Right cardiac atrium (tissue), 5 donors: Measurements from ENCODE around the gene MRPL24. TPM values are rescaled to one million over a fixed set of nuclear protein-coding genes. Genes with fewer than 3 reads are reported as not detected.
A peak's percentile ranks its signal among the peaks of the same experiment; 100 is the strongest.

ENCODE experiments used
- ATAC-seq, 2 donors: fragments of 200-7000 bp; cut with Tn5 transposase; one replicate each; pipeline versions ENCODE4 v1.8.0 to v1.9.1; 2020; ENCODE audit warnings: moderate library complexity in 2 of 2, mild to moderate bottlenecking in 1 of 2
- DNase-seq, 3 donors: peaks; one replicate each; pipeline ENCODE4 v3.0.0-alpha.2; 2020
- H3K27ac ChIP-seq: one replicate; pipeline ENCODE4 v1.5.1; 2013; ENCODE audit warnings: mild to moderate bottlenecking, low read length, control low read depth, moderate library complexity
- H3K27me3 ChIP-seq: one replicate; pipeline ENCODE4 v1.6.1; 2013; ENCODE audit not compliant: control insufficient read depth, insufficient read depth
- H3K4me1 ChIP-seq: one replicate; pipeline ENCODE4 v1.6.1; 2013; ENCODE audit warnings: low read length; ENCODE audit not compliant: control insufficient read depth, insufficient read depth
- H3K4me3 ChIP-seq: one replicate; pipeline ENCODE4 v1.5.1; 2013; ENCODE audit warnings: low read length, control low read depth
- H3K9me3 ChIP-seq: one replicate; pipeline ENCODE4 v1.6.1; 2013; ENCODE audit warnings: low read length; ENCODE audit not compliant: control insufficient read depth
- WGBS: extraction: QIAGEN DNeasy Blood & Tissue Kit; methylation state at CpG from one replicate; pipeline ENCODE4 v1.1.7; 2013; 5-methylcytosine and 5-hydroxymethylcytosine counted together
- intact Hi-C, 4 donors: fragments of 100-400 bp; cut with DNase I; formaldehyde crosslinking; loops; one replicate each; pipeline versions ENCODE4 v1.11.0 to v1.14.0; 2022 to 2023
- long read RNA-seq, 4 donors: library from polyadenylated mRNA; unstranded; transcript quantifications; one replicate each; pipeline ENCODE4 v2.0.0, GENCODE V29; 2020 to 2021
- polyA plus RNA-seq: library from polyadenylated mRNA; stranded (reverse); fragments of 200-250 nt; gene quantifications from one replicate; pipeline ENCODE4 v1.2.3, GENCODE V29; 2013
- total RNA-seq, 4 donors: library from RNA; stranded (reverse); fragmentation: NEBNext Ultra II Directional; extraction: Animal tissue kit (Norgen Biotek cat#: 25700); gene quantifications; one replicate each; pipeline ENCODE4 v1.2.1, GENCODE V29; 2021
- donor health status: healthy with polysubstance abuse.
- donor health status: DM: no; HTN: yes; CAD: no.
- donor health status: DM: no; HTN: no; CAD: no.
- donor health status: DM: no; HTN: yes; CAD: no; lungs with severe emphysema.
- donor health status: DM: yes; HTN: yes; CAD: no.

MRPL24 gene
- total RNA-seq = 10 to 100 TPM; 63.4 to 88.5 (median 74.9) TPM
- polyA plus RNA-seq = 145 TPM
- long read RNA-seq, donor 1, transcript MRPL24-202 (6 exons, 883 nt) = major isoform, 27 of 49 reads
- long read RNA-seq, donor 1, transcript MRPL24-201 (6 exons, 883 nt) = minor isoform, 14 of 49 reads
- long read RNA-seq, donor 1, partial matches to known transcripts = 4 of 49 reads
- long read RNA-seq, donor 1, other reads (novel, unspliced or antisense) = 4 of 49 reads
- long read RNA-seq, donor 2, transcript MRPL24-202 (6 exons, 883 nt) = major isoform, 19 of 30 reads
- long read RNA-seq, donor 2, transcript MRPL24-201 (6 exons, 883 nt) = minor isoform, 7 of 30 reads
- long read RNA-seq, donor 2, partial matches to known transcripts = 1 of 30 reads
- long read RNA-seq, donor 2, other reads (novel, unspliced or antisense) = 0 of 30 reads
- long read RNA-seq, donor 3, transcript MRPL24-202 (6 exons, 883 nt) = major isoform, 17 of 32 reads
- long read RNA-seq, donor 3, transcript MRPL24-201 (6 exons, 883 nt) = minor isoform, 12 of 32 reads
- long read RNA-seq, donor 3, partial matches to known transcripts = 0 of 32 reads
- long read RNA-seq, donor 3, other reads (novel, unspliced or antisense) = 3 of 32 reads
- long read RNA-seq, donor 4, transcript MRPL24-201 (6 exons, 883 nt) = minor isoform, 10 of 28 reads
- long read RNA-seq, donor 4, transcript MRPL24-202 (6 exons, 883 nt) = major isoform, 16 of 28 reads
- long read RNA-seq, donor 4, partial matches to known transcripts = 0 of 28 reads
- long read RNA-seq, donor 4, other reads (novel, unspliced or antisense) = 2 of 28 reads

GRCh38 chr1:156740741-156741480 lies at the start of gene MRPL24:
TSS of gene MRPL24 (minus strand) at chr1:156741088. CDS start at chr1:156738704, 2,384 bp downstream.
- peaks cover 3% of the 10 kb centered on the region for H3K4me1 ChIP-seq
- H3K9me3 ChIP-seq = no peaks in the 10 kb centered on the region
- peak; percentile 96 to 99 (median 98) for DNase-seq
- peak; percentile 94 to 95 for ATAC-seq
- H3K27me3 ChIP-seq = no peaks in the 10 kb centered on the region
- peak within 1 kb of the TSS; percentile 71 for H3K27ac ChIP-seq
- intact Hi-C loops = no loop called here
- WGBS = under 1% methylated on average over 38 of the region's 38 CpGs
- peak within 1 kb of the TSS; percentile 52 for H3K4me3 ChIP-seq

- Histone ChIP-seq H3K4me3 (no peak overlapping the region), H3K9me3 (no peaks in the 10 kb centered on the region), H3K4me1 (no peaks in the 10 kb centered on the region), H3K27me3 (no peaks in the 10 kb centered on the region), H3K27ac (no peak overlapping the region)
- 93% methylated on average over 4 of the region's 4 CpGs for WGBS
- DNase-seq (no peak), ATAC-seq (no peak)
- intact Hi-C loops = no loop called here
These were observed 48.9 kb upstream of the MRPL24 start for GRCh38 chr1:156789621-156790318.

- Histone ChIP-seq H3K27ac (no peak overlapping the region), H3K4me1 (no peaks in the 10 kb centered on the region), H3K9me3 (no peaks in the 10 kb centered on the region), H3K4me3 (no peak overlapping the region), H3K27me3 (no peaks in the 10 kb centered on the region)
- no peak for ATAC-seq
- DNase-seq = no peak
- intact Hi-C loops = no loop called here
- 95% methylated on average over 2 of the region's 2 CpGs for whole genome bisulfite sequencing
These were observed 47.2 kb upstream of the MRPL24 start for GRCh38 chr1:156788136-156788535.

GRCh38 chr1:156786640-156787039 lies 45.8 kb upstream of the MRPL24 start:
- ATAC-seq (no peak), DNase-seq (no peak)
- no peak overlapping the region for H3K4me3 ChIP-seq
- WGBS = 86% methylated on average over 10 of the region's 10 CpGs
- intact Hi-C loops = no loop called here
- no peak overlapping the region for H3K27ac ChIP-seq
- H3K4me1 ChIP-seq = no peaks in the 10 kb centered on the region
- no peaks in the 10 kb centered on the region for H3K27me3 ChIP-seq
- no peaks in the 10 kb centered on the region for H3K9me3 ChIP-seq

GRCh38 chr1:156785458-156785857 lies 44.6 kb upstream of the MRPL24 start:
- no peaks in the 10 kb centered on the region for H3K4me1 ChIP-seq
- DNase-seq = no peak
- intact Hi-C loops = no loop called here
- WGBS = 78% methylated on average over 6 of the region's 6 CpGs
- H3K27me3 ChIP-seq = no peaks in the 10 kb centered on the region
- no peaks in the 10 kb centered on the region for H3K9me3 ChIP-seq
- no peak overlapping the region for H3K4me3 ChIP-seq
- peak; percentile 50 to 73 for ATAC-seq
- no peak overlapping the region for H3K27ac ChIP-seq

GRCh38 chr1:156781585-156782186 lies 40.8 kb upstream of the MRPL24 start:
- intact Hi-C loops = no loop called here
- ATAC-seq = peak in 1 of 2 donors; percentile 53
- Histone ChIP-seq H3K27me3 (no peaks in the 10 kb centered on the region), H3K4me3 (no peak overlapping the region), H3K4me1 (peaks cover 3% of the 10 kb centered on the region), H3K9me3 (no peaks in the 10 kb centered on the region), H3K27ac (no peak overlapping the region)
- DNase-seq = no peak

GRCh38 chr1:156777573-156777972 lies 36.7 kb upstream of the MRPL24 start:
- DNase-seq (no peak), ATAC-seq (no peak)
- Histone ChIP-seq H3K9me3 (no peaks in the 10 kb centered on the region), H3K27me3 (no peaks in the 10 kb centered on the region), H3K4me1 (peaks cover 11% of the 10 kb centered on the region), H3K4me3 (no peak overlapping the region), H3K27ac (no peak overlapping the region)
- intact Hi-C loops = loop anchor here in 1 of 4 donors (10.0 kb wide), 1 partner anchor 53 kb away; the partner anchor contains the start of genes ISG20L2 and METTL25B
- 22% methylated on average over 1 of the region's 1 CpG for WGBS

- no peak for ATAC-seq
These were observed 36.1 kb upstream of the MRPL24 start for GRCh38 chr1:156776942-156777341.

GRCh38 chr1:156775799-156776198 lies 34.9 kb upstream of the MRPL24 start:
- intact Hi-C loops = loop anchor here in 1 of 4 donors (10.0 kb wide), 1 partner anchor 51 kb away; the partner anchor contains the start of genes ISG20L2 and METTL25B
- no peak overlapping the region for H3K4me3 ChIP-seq
- H3K27me3 ChIP-seq = no peaks in the 10 kb centered on the region
- H3K9me3 ChIP-seq = no peaks in the 10 kb centered on the region
- peaks cover 11% of the 10 kb centered on the region for H3K4me1 ChIP-seq
- H3K27ac ChIP-seq = no peak overlapping the region
- WGBS = 88% methylated on average over 5 of the region's 5 CpGs
- no peak for DNase-seq
- ATAC-seq = no peak

More at GRCh38 chr1:156776942-156777341, 36.1 kb upstream of the MRPL24 start:
- H3K9me3 ChIP-seq = no peaks in the 10 kb centered on the region
- no peaks in the 10 kb centered on the region for H3K27me3 ChIP-seq
- peaks cover 11% of the 10 kb centered on the region for H3K4me1 ChIP-seq
- peak overlapping the region; percentile 10 for H3K27ac ChIP-seq
- intact Hi-C loops = loop anchor here in 1 of 4 donors (10.0 kb wide), 1 partner anchor 52 kb away; the partner anchor contains the start of genes ISG20L2 and METTL25B
- WGBS = 49% methylated on average over 4 of the region's 4 CpGs
- no peak for DNase-seq
- no peak overlapping the region for H3K4me3 ChIP-seq

- 92% methylated on average over 3 of the region's 3 CpGs for WGBS
- no peaks in the 10 kb centered on the region for H3K9me3 ChIP-seq
- no peak for ATAC-seq
- H3K27me3 ChIP-seq = no peaks in the 10 kb centered on the region
- H3K4me3 ChIP-seq = no peak overlapping the region
- peaks cover 13% of the 10 kb centered on the region for H3K4me1 ChIP-seq
- peak overlapping the region; percentile 56 for H3K27ac ChIP-seq
- intact Hi-C loops = loop anchor here in 1 of 4 donors (10.0 kb wide), 1 partner anchor 49 kb away; the partner anchor contains the start of genes ISG20L2 and METTL25B
- DNase-seq = no peak
These were observed 32.7 kb upstream of the MRPL24 start for GRCh38 chr1:156773607-156774006.
